ENCODE results near the gene RFX2. TPM values are rescaled to one million over a fixed set of nuclear protein-coding genes. Genes with fewer than 3 reads are reported as not detected.

The RFX2 gene
- total RNA-seq, 1 experiment from 2014 or later, result 3.7 TPM

- H3K79me1 ChIP-seq (ENCODE audit: insufficient read depth, low read depth, low read length, poor library complexity, severe bottlenecking), result no peaks in the 10 kb centered on the region
- Mint-ChIP-seq H3K27ac (peak overlapping the region in 1 of 3 experiments; percentile 63; a peak in 2 of 7 replicates), H3K4me1 (0 out of 4 replicates have a peak, but pooled peaks cover 0 to 4% of the 10 kb centered on the region in 2 experiments), H3K4me3 (no peak overlapping the region), H3K36me3 (ENCODE audit: insufficient read depth in 1 of 3, low read depth in 3 of 3) (no peaks in the 10 kb centered on the region; a peak in 2 of 7 replicates), H3K27me3 (ENCODE audit: low read depth) (peaks cover 8% of the 10 kb centered on the region), H3K9me3 (no peaks in the 10 kb centered on the region; a peak in 1 of 5 replicates)
- no peak overlapping the region for H3K9ac ChIP-seq (ENCODE audit: extremely low read depth, insufficient read length, low read length)
- no peak overlapping the region for H2AK5ac ChIP-seq (ENCODE audit: insufficient read length, low read length)
- H2BK5ac ChIP-seq (ENCODE audit: insufficient read length, low read length), result no peak overlapping the region
- H3K18ac ChIP-seq (ENCODE audit: insufficient read length, low read depth, low read length), result no peak overlapping the region
- no peaks in the 10 kb centered on the region for H3K79me2 ChIP-seq (ENCODE audit: insufficient read depth, low read length)
- no peak overlapping the region for H2BK12ac ChIP-seq (ENCODE audit: insufficient read length, low read depth, low read length)
- H2BK120ac ChIP-seq (ENCODE audit: low read depth, low read length, poor library complexity, severe bottlenecking), result no peak overlapping the region
- no peaks in the 10 kb centered on the region for H4K20me1 ChIP-seq (ENCODE audit: control insufficient read depth, insufficient read depth, insufficient read length)
- no peak overlapping the region for H2AFZ ChIP-seq (ENCODE audit: low read length)
- no peaks in the 10 kb centered on the region for H3K27me3 ChIP-seq (ENCODE audit: insufficient read depth, low read length)
- no peak overlapping the region for H3K27ac ChIP-seq (ENCODE audit: insufficient read length, low read depth, low read length)
- H3K4me1 ChIP-seq (ENCODE audit: insufficient read depth, low read length), result no peaks in the 10 kb centered on the region
- H3K4ac ChIP-seq (ENCODE audit: low read depth, low read length), result no peak overlapping the region
- no peak overlapping the region for H4K91ac ChIP-seq (ENCODE audit: insufficient read length, low read depth, low read length)
- H3K14ac ChIP-seq (ENCODE audit: insufficient read depth, low read length), result no peak overlapping the region
- no peak for TF ChIP-seq CTCF (conservative IDR thresholded peaks at IDR 0.05)
- no peak overlapping the region for H4K8ac ChIP-seq (replicated peaks; ENCODE audit: insufficient read length, low read depth, low read length)
- WGBS (ENCODE audit: extremely low coverage, insufficient read length, low lambda C conversion rate), result no CpG with 5 or more reads among the region's 26 CpGs
- no peak overlapping the region for H3K23ac ChIP-seq (ENCODE audit: insufficient read length, low read depth, low read length)
- H4K5ac ChIP-seq (ENCODE audit: insufficient read length, low read depth, low read length), result no peak overlapping the region
- no peak overlapping the region for H2BK15ac ChIP-seq (ENCODE audit: low read depth, low read length)
- H3K9me3 ChIP-seq (ENCODE audit: control insufficient read depth, low read depth, low read length), result no peaks in the 10 kb centered on the region
- no peaks in the 10 kb centered on the region for H3K23me2 ChIP-seq (ENCODE audit: insufficient read length, low read depth, low read length, poor library complexity, severe bottlenecking)
- H2BK20ac ChIP-seq (ENCODE audit: low read depth, low read length, poor library complexity, severe bottlenecking), result no peak overlapping the region
- H3K56ac ChIP-seq (ENCODE audit: insufficient read length, low read depth, low read length), result no peak overlapping the region
- H3T11ph ChIP-seq (ENCODE audit: low read length), result no peak overlapping the region
- DNase-seq, result no peak
- no peak overlapping the region for H3K4me2 ChIP-seq (ENCODE audit: insufficient read depth, insufficient read length, low read length)
These were observed 102.4 kb downstream of the RFX2 start for GRCh38 chr19:6007866-6008265.
